Measurements from ENCODE around the gene TRPM7.
"Not testable (repeated sequence)": the region's sequence is repeated elsewhere in the genome, so short reads cannot be mapped to it uniquely, and the experiment has no call there.

The TRPM7 gene

GRCh38 chr15:50665938-50666337 lies 20.7 kb downstream of the TRPM7 start:
- DNase-seq (ENCODE audit: extremely low read depth in 1 of 2, low read depth in 1 of 2), result no peak

- no peak for DNase-seq (ENCODE audit: extremely low read depth in 1 of 2, low read depth in 1 of 2)
Observed at GRCh38 chr15:50655555-50655954, 31.0 kb downstream of the TRPM7 start.

- no peak for DNase-seq (ENCODE audit: extremely low read depth in 1 of 2, low read depth in 1 of 2)
Observed at GRCh38 chr15:50653156-50653743, 33.3 kb downstream of the TRPM7 start.

- no peak for DNase-seq (ENCODE audit: extremely low read depth in 1 of 2, low read depth in 1 of 2)
Observed at GRCh38 chr15:50652671-50653070, 33.9 kb downstream of the TRPM7 start.

GRCh38 chr15:50641318-50641717 lies 45.3 kb downstream of the TRPM7 start:
- DNase-seq (ENCODE audit: extremely low read depth in 1 of 2, low read depth in 1 of 2), result no peak

GRCh38 chr15:50636146-50636545 lies 50.5 kb downstream of the TRPM7 start:
- DNase-seq (ENCODE audit: extremely low read depth in 1 of 2, low read depth in 1 of 2), result no peak

- no peak for DNase-seq (ENCODE audit: extremely low read depth in 1 of 2, low read depth in 1 of 2)
Observed at GRCh38 chr15:50633653-50634052, 52.9 kb downstream of the TRPM7 start.

- no peak for DNase-seq (ENCODE audit: extremely low read depth in 1 of 2, low read depth in 1 of 2)
Observed at GRCh38 chr15:50628421-50628820, 58.2 kb downstream of the TRPM7 start.

GRCh38 chr15:50627351-50628055 lies 59.1 kb downstream of the TRPM7 start:
- no peak for DNase-seq (ENCODE audit: extremely low read depth in 1 of 2, low read depth in 1 of 2)

- DNase-seq (ENCODE audit: extremely low read depth in 1 of 2, low read depth in 1 of 2), result no peak
Observed at GRCh38 chr15:50624616-50625168, 61.9 kb downstream of the TRPM7 start.

GRCh38 chr15:50622361-50622943 lies 64.1 kb downstream of the TRPM7 start:
- DNase-seq (ENCODE audit: extremely low read depth in 1 of 2, low read depth in 1 of 2), result not testable (repeated sequence)

GRCh38 chr15:50616960-50617359 lies 69.6 kb downstream of the TRPM7 start:
- DNase-seq (ENCODE audit: extremely low read depth in 1 of 2, low read depth in 1 of 2), result not testable (repeated sequence)

GRCh38 chr15:50616554-50616953 lies 70.0 kb downstream of the TRPM7 start:
- not testable (repeated sequence) for DNase-seq (ENCODE audit: extremely low read depth in 1 of 2, low read depth in 1 of 2)

GRCh38 chr15:50613600-50613999 lies 73.0 kb downstream of the TRPM7 start:
- DNase-seq (ENCODE audit: extremely low read depth in 1 of 2, low read depth in 1 of 2), result no peak

- no peak for DNase-seq (ENCODE audit: extremely low read depth in 1 of 2, low read depth in 1 of 2)
Observed at GRCh38 chr15:50607129-50607528, 79.5 kb downstream of the TRPM7 start.

GRCh38 chr15:50605462-50605861 lies 81.1 kb downstream of the TRPM7 start:
- no peak for DNase-seq (ENCODE audit: extremely low read depth in 1 of 2, low read depth in 1 of 2)

- not testable (repeated sequence) for DNase-seq (ENCODE audit: extremely low read depth in 1 of 2, low read depth in 1 of 2)
Observed at GRCh38 chr15:50602028-50602427, 84.6 kb downstream of the TRPM7 start.

- no peak for DNase-seq (ENCODE audit: extremely low read depth in 1 of 2, low read depth in 1 of 2)
Observed at GRCh38 chr15:50594311-50594710, 92.3 kb downstream of the TRPM7 start.

- DNase-seq (ENCODE audit: extremely low read depth in 1 of 2, low read depth in 1 of 2), result no peak
Observed at GRCh38 chr15:50593761-50594160, 92.8 kb downstream of the TRPM7 start.

- no peak for DNase-seq (ENCODE audit: extremely low read depth in 1 of 2, low read depth in 1 of 2)
Observed at GRCh38 chr15:50590288-50590687, 96.3 kb downstream of the TRPM7 start.

- DNase-seq (ENCODE audit: extremely low read depth in 1 of 2, low read depth in 1 of 2), result no peak
Observed at GRCh38 chr15:50577492-50577891, 109.1 kb downstream of the TRPM7 start.

- DNase-seq (ENCODE audit: extremely low read depth in 1 of 2, low read depth in 1 of 2), result no peak
Observed at GRCh38 chr15:50576166-50576565, 110.4 kb downstream of the TRPM7 start.
